Stimulated activated CD4-positive, alpha-beta T cell treated with anti-CD3 and anti-CD28 coated beads, Interleukin-2, amount 100 ng/mL, for 48 hours (primary cell): ENCODE results near the gene CCR7.

ENCODE experiments used
- DNase-seq, 2 donors: peaks; one replicate each; pipeline ENCODE4 v3.0.0-alpha.2; 2020

Gene CCR7

DNA sequence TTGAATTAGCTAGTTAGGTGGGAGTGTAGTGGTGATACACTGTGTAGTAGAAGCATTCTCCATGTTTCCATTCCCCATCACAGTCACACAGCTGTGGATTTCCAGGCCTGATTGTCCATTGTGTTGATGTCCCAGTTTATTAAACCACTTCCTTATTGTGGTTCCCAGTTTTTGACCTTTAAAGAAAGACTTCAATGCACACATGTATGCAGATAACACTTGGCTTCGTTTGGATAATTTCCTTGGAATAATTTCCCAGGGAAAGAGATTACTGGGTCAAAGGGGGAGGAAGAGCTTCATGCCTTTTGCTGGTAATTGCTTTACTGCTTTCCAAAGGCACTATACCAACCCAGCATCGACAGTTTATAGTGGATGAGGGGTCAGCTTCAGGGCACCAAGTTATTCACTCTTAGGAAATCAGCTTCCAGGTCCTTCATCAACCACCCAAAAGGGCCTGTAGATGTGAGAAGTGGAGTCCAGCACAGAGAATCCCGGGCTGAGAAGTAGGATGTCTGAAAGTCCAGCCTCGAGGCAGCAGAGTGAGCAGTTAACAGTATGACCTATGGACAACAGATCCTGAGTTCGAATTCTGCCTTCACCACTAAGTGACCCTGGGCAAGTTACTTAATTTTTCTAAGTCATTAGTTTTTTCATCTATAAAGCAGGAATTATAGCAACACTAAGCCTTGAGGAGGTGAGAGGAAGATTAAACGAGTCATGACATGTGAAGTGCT lies 32.6 kb downstream of the CCR7 start:
- DNase-seq: no peak

GRCh38 chr17:40531051-40531991 lies 34.0 kb downstream of the CCR7 start:
- DNase-seq: peak; percentile 79 to 82

DNA sequence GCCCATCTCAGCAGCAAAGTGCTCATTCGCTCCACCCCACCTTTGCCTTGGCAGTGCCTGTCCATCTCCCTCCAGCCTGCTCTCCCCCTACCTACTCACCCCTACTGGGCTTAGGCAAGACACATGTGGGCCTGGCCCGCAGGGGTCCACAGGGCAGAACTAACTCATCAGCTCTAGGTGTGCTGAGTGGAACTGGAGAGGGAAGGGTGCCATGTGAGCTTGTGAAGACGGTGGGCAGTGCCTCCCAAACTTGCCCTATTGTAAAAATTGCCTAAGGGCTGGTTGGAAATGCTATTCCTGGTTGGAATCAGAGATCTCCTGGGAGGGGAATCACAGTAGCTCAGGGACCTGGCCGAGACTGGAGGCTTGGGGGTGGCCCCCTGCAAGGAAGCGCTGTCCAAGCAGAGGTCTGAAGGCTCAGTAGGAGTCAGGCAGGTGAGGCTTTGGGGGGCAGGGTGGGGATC lies 34.7 kb downstream of the CCR7 start:
- no peak for DNase-seq

GRCh38 chr17:40529991-40530390 lies 35.3 kb downstream of the CCR7 start:
- DNase-seq: no peak

GRCh38 chr17:40528692-40529417 lies 36.4 kb downstream of the CCR7 start:
- no peak for DNase-seq

DNA sequence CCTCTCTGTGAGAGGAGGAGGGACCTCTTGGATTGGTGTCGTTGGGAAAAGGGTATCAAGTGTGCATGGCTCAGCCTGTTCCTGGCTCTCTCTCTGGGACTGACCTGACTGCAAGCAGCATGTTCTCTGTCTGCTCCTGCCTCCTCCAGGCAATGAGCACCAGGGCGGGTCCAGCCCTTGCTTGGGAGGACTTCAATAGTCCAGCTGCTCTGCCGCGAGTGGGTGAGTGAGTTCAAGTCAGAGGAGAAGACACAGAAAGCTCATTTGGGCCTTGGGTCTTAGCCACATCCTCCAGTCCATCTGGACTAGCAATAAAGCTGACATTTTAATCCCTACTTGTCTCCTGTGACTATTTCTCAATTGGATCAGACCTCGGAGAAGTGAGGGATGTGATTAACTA lies 38.6 kb downstream of the CCR7 start:
- DNase-seq: no peak

DNA sequence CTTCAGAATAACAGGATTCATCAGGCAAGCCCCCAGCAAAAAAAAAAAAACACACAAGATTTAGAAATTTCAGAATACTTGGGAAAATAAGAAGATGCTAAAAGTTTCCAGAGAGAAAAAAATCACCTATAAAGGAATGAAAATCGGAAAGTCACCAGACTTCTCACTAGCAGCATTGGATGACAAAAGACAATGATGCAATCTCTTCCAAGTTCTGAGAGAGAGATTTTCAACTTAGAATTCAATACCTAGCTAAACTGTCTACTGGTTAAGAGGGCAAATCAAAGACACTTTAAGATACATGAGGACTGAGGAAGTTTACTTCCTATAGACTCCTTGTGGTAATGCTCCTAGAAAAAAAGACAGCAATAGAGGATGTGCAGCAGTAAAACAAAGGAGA lies 40.0 kb downstream of the CCR7 start:
- no peak for DNase-seq

GRCh38 chr17:40524243-40524965 lies 40.9 kb downstream of the CCR7 start:
- DNase-seq: no peak

DNA sequence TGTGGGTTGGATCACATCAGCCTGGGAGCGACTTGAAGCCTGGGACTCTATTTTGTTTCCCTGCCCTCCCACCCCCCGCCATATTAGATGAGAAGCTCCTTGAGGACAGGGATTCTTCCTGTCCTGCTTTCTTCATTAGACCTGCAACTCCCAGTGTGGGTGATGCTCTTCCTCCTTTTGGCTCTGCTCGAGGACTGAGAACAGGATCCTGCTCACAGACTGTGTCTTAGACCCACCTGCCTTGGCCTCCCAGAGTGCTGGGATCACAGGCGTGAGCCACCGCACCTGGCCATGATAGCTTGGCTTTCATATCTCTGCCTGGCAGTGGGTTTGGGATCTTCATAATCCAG lies 42.3 kb downstream of the CCR7 start:
- no peak for DNase-seq

DNA sequence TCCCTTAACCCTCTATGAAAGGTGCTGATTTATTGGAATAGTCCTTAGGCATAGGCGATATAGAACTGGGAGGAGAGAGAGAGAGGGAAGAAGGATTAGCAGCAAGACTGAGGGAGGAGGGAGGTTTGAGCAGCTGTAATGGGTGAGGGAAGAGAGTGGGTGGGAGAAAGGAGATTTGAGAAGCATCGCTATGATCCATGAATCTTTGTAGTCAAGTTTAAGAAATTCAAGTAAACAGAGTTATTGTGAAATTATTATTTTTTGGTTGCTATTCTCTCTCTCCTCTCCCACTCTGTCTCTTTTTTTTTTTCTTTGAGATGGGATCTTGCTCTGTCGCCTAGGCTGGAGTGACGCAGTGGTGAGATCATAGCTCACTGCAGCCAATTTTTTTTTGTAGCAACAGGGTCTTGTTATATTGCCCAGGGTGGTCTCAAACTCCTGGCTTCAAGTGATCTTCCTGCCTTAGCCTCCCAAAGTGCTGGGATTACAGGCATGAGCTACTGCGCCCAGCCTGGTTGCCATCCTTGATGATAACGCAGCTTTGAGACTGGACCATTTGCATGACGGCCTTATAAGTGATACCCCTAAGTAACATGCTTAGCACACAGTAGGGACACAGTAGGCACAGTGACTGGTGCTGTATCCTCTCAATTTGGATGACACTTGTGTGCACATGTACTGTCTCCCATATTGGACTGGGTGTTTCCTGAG lies 42.9 kb downstream of the CCR7 start:
- no peak for DNase-seq

- DNase-seq: no peak
Observed at GRCh38 chr17:40520991-40521453, 44.2 kb downstream of the CCR7 start.

- DNase-seq: no peak
Observed at GRCh38 chr17:40519089-40519775, 46.0 kb downstream of the CCR7 start.

- no peak for DNase-seq
Observed at GRCh38 chr17:40518401-40519088, 46.7 kb downstream of the CCR7 start.

DNA sequence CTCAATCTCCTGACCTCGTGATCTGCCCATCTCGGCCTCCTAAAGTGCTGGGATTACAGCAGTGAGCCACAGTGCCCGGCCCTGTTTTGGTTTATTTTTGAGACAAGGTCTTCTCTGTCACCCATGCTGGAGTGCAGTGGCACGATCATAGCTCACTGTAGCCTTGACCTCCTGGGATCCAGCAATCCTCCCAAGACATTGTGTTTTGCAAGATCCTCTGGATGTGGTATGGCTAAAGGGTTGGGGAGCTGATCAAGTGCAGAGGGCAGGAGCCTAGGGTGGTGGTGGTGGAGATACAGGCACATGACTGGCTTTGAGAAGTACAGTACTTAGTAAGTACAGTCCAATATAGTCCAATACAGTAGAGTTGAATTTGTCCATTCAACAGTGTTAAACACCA lies 47.3 kb downstream of the CCR7 start:
- no peak for DNase-seq

DNA sequence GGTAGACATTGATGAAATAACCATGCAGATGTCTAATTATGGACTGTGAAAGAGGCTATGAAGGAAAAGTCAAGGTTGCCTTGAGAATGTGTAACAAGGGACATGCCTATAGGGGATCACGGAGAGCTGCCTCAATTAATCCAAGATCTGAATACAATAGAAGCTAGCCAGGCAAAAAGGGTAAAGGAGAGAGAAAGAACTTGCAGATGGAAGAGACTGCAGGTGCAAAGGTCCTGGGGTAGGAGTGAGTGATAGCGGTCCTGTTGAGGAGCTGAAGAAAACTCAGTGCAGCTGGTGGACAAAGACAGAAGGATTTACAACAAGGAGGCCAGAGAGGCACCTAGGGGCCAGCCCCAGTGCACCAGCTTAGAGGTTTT lies 48.0 kb downstream of the CCR7 start:
- no peak for DNase-seq

DNA sequence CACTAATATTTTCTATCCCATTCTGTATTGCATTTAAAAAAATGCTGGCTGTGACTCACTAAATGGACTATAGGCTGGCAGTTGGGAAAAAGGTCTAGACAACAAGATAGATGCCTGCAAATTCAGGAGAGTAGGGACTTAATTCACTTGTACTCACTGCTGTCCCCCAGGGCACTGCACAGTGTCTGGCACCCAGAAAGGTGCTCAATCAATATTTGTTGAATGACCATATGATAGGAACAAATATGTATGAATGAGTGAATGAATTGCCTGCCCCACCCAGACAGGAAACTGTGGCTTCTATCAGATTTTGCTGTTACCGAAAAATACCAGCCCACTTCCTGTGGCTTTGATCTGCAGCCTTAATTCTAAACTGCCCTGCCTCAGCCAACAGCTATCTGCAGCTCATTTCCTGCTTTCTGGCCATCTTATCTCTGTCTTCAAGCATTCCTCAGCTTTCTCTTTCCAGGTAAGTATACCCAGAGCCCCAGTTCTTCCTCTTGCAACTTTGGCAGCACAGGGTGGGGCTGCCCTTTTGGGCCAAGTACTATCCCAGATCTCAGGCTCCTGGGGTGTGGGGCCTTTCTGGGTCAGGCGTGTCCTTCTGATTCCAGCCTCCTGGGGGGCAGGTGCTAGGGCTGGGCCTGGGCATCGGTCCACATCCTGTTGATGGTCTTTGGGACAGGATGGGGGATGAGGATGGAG lies 48.5 kb downstream of the CCR7 start:
- DNase-seq: peak; percentile 45 to 53

DNA sequence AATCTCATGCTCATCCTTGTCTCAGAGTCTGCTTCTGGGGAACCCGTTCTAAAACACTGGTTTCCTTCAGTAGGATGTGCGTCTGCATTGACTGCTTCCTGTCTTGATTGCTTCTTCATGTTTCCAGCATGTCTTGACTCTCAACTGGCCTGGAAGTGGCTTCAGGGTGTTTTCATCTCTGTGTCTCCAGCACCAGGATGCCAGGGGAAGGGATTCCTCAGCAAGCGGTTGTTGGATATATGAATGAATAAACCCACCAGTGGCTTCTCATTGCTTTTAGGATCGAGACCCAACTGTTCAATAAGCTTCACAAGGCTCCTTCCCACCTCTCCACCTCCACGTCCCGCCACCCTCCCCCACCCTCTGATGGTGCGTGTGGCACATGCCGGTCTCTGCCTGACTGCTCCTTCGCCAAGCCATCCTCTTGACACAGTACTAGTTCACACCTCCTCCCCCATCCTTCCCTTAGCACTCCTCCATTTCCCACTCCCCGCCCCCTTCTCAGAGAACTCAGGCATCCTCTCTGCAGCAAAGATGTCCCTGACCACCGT lies 49.7 kb downstream of the CCR7 start:
- no peak for DNase-seq

DNA sequence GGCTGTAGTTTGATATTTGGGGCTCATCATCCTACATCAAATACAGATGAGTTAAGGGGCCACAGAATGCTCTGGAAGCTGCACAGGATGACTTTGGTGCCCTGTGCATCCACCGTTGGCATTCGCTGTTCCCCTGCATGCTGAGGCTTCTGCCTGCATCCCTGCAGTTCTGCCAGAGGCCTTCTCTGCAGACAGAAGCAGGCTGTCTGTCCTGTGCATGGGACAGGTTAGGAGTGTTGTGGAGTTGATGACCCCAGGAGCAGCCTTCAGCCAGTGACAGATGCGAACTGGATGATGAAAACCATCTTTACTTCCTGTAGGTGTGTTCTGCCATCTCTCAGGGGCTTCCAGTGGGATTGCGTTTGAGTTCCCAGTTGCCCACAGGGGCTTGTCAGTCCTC lies 50.3 kb downstream of the CCR7 start:
- no peak for DNase-seq

- no peak for DNase-seq
Observed at GRCh38 chr17:40514013-40514875, 51.0 kb downstream of the CCR7 start.
